IPS-20b (cell line): ENCODE measurements around the gene DISC1.
A peak's percentile ranks its signal among the peaks of the same experiment; 100 is the strongest.

Experiments
- H3K27ac ChIP-seq: one replicate; pipeline ENCODE4 v1.5.1; 2013; ENCODE audit warnings: low read length
- H3K27me3 ChIP-seq: 2 replicates; pipeline ENCODE4 v1.6.1; 2013; ENCODE audit warnings: mild to moderate bottlenecking, low read length, inconsistent platforms; ENCODE audit not compliant: insufficient read depth
- H3K36me3 ChIP-seq: 2 replicates; pipeline ENCODE4 v1.6.1; 2013; ENCODE audit warnings: low read depth, mild to moderate bottlenecking, inconsistent platforms, low read length, moderate library complexity; ENCODE audit not compliant: insufficient read depth
- H3K4me1 ChIP-seq: 2 replicates; pipeline ENCODE4 v1.6.1; 2013; ENCODE audit warnings: mild to moderate bottlenecking, control low read depth, inconsistent platforms, low read length, moderate library complexity; ENCODE audit not compliant: insufficient read depth
- H3K4me3 ChIP-seq: 2 replicates; pipeline ENCODE4 v1.5.1; 2013; ENCODE audit warnings: mild to moderate bottlenecking, low read length, inconsistent platforms
- H3K9ac ChIP-seq: 2 replicates; pipeline ENCODE4 v1.6.1; 2013; ENCODE audit warnings: low read depth, mild to moderate bottlenecking, inconsistent platforms, low read length, moderate library complexity
- H3K9me3 ChIP-seq: 2 replicates; pipeline ENCODE4 v1.6.1; 2013; ENCODE audit warnings: mild to moderate bottlenecking, low read depth, low read length, inconsistent platforms; ENCODE audit not compliant: insufficient read depth

The DISC1 gene

DNA sequence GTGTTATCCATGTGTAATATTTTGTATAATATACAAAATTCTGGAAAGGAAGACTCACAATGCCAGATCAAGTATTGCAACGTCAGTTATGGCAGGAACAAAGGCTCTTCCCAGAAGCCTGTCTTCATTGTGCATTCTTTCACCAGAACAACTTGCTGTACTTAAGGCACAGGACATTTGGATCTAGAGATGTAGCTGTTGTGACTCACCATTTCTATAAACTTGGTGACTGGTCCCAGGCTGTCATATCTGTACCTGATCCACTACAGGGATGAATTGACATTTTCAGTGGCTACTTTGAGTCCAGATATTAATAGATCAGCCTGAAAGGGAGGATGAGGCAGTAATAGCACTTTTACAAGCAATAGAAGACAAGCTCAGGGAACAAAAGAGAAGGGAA, 299.8 kb downstream of the DISC1 start:
- Histone ChIP-seq H3K36me3 (no peaks in the 10 kb centered on the region), H3K9ac (no peak overlapping the region), H3K27me3 (0 out of 2 replicates have a peak, but pooled peaks cover 6% of the 10 kb centered on the region), H3K4me1 (peaks cover 11% of the 10 kb centered on the region), H3K27ac (no peak overlapping the region), H3K4me3 (no peak overlapping the region), H3K9me3 (no peaks in the 10 kb centered on the region)

DNA sequence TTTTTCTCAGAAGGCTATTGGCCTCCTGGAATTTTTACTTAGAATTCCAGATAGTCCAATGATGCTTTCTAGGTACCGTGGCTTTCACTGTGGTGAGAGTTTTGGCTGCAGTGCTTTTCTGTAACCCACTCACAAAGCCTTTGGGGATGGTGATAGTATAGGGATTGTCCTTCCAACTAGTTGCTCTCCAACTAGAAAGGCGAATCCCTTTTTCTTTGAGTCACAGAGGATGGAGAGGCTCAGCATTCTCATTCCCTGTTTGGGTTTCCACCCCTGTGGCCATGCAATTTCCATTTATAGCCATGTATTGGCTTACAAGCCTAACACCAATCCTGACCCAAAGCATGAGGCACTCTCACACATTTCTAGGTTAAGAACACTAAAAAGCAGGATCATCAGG, 300.3 kb downstream of the DISC1 start:
- no peaks in the 10 kb centered on the region for H3K36me3 ChIP-seq
- peaks cover 11% of the 10 kb centered on the region for H3K4me1 ChIP-seq
- H3K9me3 ChIP-seq = peaks cover 3% of the 10 kb centered on the region
- no peak overlapping the region for H3K27ac ChIP-seq
- H3K27me3 ChIP-seq = 0 out of 2 replicates have a peak, but pooled peaks cover 6% of the 10 kb centered on the region
- H3K9ac ChIP-seq = no peak overlapping the region
- no peak overlapping the region for H3K4me3 ChIP-seq

DNA sequence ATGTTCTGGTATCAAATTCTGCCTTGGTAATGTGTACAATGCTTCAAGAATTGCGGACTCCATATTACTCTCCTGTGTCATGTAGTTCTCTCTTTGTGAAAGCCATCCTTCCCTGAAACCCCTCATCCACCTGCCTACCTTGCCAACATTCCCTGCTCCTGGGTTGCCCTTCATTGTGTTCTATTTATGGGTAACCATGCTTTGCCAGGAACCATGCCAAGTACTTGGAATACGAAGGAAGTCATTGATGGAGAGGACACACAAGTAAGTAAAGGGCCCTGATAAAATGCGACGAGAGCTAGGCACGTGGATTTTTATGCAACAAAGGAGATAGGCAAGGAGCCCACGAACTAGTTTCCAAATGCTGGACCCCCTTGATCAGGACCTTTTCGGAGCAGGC, 300.8 kb downstream of the DISC1 start:
- Histone ChIP-seq H3K27me3 (0 out of 2 replicates have a peak, but pooled peaks cover 6% of the 10 kb centered on the region), H3K27ac (no peak overlapping the region), H3K9me3 (peaks cover 8% of the 10 kb centered on the region), H3K4me3 (no peak overlapping the region), H3K9ac (no peak overlapping the region), H3K36me3 (no peaks in the 10 kb centered on the region), H3K4me1 (peaks cover 11% of the 10 kb centered on the region)

DNA sequence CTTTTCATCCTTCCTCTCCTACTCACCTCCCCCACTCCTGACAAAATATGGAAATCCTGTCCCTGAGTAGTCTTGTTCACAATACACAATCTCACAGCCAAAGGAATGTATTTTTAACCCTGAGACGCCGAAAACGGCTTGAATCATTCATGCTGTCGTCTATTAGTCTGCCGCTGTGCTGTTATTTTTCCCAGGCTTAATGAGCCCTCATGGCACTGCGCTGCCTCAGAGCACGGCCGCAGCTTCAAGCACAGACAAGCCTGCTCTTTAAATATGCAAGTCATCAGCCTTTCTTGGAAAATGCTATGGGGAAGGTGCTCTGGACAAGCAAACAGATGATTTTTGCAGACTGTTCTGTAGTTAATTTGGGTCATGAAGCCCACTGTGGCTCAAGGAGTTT, 302.7 kb downstream of the DISC1 start:
- no peak overlapping the region for H3K27ac ChIP-seq
- 0 out of 2 replicates have a peak, but pooled peaks cover 6% of the 10 kb centered on the region for H3K27me3 ChIP-seq
- peak overlapping the region; percentile 38; the same call in 1 of the 2 replicates for H3K4me3 ChIP-seq
- H3K36me3 ChIP-seq = no peaks in the 10 kb centered on the region
- peak overlapping the region; percentile 54; the same call in 1 of the 2 replicates for H3K9ac ChIP-seq
- H3K4me1 ChIP-seq = peaks cover 11% of the 10 kb centered on the region
- H3K9me3 ChIP-seq = peaks cover 8% of the 10 kb centered on the region

DNA sequence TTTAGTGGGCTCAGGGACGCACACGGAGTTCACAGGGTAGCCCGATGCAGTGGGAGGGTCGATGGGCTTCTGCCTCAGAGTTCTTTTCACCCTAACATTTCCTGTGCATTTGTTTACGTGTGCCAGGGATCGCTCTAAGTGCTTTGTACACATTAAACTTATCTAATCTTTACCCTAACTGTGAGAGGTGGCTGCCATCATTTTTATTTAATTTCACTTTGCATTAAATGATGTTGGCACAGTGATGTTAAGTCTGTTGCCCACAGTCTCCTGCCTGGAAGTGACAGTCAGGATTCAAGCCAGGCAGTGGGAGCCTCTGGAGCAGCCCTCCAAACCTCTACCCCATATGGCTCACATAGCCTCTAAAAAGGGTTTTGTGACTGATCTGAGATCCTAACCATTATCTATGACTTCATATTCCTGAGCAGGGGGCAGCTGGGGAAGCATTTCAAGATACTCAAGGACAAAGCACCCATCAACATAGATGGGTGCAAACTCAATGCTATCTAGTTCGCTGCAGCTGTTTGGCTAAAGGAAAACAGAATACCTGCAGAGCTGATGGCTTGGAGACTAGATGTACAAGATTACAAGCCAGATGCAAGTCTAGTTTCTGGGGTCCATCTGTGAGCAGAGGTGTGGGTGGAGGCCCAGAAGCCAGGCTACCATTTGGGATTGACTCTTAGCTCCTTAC, 303.8 kb downstream of the DISC1 start:
- H3K4me1 ChIP-seq = peaks cover 11% of the 10 kb centered on the region
- H3K9me3 ChIP-seq = peaks cover 8% of the 10 kb centered on the region
- H3K4me3 ChIP-seq = no peak overlapping the region
- 0 out of 2 replicates have a peak, but pooled peaks cover 6% of the 10 kb centered on the region for H3K27me3 ChIP-seq
- 0 out of 2 replicates have a peak overlapping the region, but pooled peaks have one; percentile 54 for H3K9ac ChIP-seq
- H3K27ac ChIP-seq = no peak overlapping the region
- H3K36me3 ChIP-seq = no peaks in the 10 kb centered on the region

DNA sequence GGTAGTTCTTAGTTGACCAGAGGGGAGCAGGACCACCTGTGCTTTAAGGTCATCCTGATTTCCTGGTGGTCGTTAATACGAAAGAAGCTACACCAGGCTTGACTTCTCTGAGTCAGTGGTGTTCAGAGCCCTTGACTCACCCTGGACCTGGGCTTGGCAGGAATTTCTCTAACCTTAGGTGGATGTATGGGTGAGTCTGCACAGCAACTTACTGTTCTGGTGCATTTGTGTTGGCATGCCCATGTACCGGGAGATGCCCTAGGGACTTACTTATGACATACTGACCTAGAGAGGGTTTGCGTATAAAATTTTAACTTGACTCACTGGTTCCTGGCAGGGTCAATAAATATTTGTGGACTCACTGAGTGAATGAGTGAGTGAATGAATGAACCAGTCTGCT, 304.6 kb downstream of the DISC1 start:
- Histone ChIP-seq H3K9me3 (peaks cover 8% of the 10 kb centered on the region), H3K4me1 (peaks cover 11% of the 10 kb centered on the region), H3K36me3 (no peaks in the 10 kb centered on the region), H3K4me3 (no peak overlapping the region), H3K27ac (no peak overlapping the region), H3K27me3 (0 out of 2 replicates have a peak, but pooled peaks cover 6% of the 10 kb centered on the region), H3K9ac (no peak overlapping the region)

DNA sequence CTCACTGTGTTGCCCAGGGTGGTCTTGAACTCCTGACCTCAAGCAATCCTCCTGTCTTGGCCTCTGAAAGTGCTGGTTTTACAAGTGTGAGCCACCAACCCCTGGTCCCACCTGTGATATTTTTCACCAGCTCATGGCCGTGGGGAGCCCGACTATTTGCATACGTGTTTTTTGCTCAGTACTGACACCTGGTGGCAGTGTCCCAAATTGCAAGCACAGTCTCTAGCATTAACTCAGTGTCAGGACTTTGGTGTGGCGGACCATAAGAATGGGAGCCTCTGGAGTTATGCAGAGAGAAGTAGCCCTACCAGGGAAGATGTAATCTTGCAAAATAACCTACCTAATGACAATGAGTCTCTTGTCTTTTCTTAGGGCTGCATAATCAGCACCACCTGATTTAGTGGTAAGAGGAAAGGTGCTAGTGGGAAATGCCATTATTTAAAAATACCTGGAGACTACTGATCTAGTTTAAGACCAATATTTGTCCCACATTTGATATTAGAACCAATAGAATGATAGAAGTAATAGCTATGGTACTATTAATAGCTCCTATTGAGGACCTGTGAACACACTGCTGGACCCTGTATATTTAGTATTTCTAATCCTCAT, 305.4 kb downstream of the DISC1 start:
- no peaks in the 10 kb centered on the region for H3K36me3 ChIP-seq
- 0 out of 2 replicates have a peak, but pooled peaks cover 6% of the 10 kb centered on the region for H3K27me3 ChIP-seq
- H3K9ac ChIP-seq = no peak overlapping the region
- H3K9me3 ChIP-seq = peaks cover 8% of the 10 kb centered on the region
- H3K27ac ChIP-seq = no peak overlapping the region
- peaks cover 11% of the 10 kb centered on the region for H3K4me1 ChIP-seq
- no peak overlapping the region; the same call in 1 of the 2 replicates for H3K4me3 ChIP-seq

DNA sequence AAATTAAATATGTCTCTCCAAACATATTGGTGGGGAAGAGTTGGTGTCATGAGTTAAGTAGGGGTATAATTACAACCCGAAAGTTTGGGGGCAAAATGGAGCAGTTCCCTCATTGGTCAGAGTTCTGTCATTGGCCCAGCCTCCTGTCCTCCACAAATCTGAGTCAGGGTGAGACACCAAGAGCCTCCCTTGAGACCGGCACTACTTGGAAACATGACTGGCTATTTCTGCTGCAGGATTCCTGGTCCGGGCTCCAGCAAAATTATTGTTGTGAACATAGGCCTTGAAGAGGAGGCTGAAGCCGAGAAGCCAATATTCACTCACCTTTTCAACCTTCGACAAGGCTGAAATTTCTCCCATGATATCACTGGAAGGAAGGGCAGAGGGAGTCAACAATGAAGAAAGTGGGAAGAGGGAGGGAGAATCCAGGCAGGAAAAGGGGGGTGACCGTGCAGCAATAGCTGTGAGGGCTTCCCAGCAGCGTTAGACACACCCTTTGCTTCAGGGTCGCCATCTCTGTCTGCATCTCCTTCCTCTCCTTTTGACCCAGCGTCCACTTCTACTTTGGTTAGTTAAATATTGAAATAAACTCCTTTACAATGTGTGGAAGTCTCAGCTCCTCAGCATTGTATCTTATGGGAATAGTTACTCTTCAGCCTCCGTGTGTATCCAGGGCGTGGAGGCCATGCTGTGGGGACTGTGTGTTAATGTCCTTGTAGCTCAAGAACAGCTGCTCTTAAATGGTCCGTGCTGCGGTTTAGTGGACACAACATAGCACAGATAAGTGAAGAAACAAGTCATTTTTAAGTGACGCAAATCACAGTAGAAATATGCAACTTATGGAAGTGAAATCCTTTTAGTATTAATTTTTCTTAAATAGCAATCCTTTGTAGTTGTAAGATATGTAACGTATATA, 307.4 kb downstream of the DISC1 start:
- peaks cover 11% of the 10 kb centered on the region for H3K4me1 ChIP-seq
- peaks cover 8% of the 10 kb centered on the region for H3K9me3 ChIP-seq
- H3K27me3 ChIP-seq = 0 out of 2 replicates have a peak, but pooled peaks cover 6% of the 10 kb centered on the region
- H3K36me3 ChIP-seq = no peaks in the 10 kb centered on the region
- no peak overlapping the region for H3K4me3 ChIP-seq
- no peak overlapping the region for H3K9ac ChIP-seq
- no peak overlapping the region for H3K27ac ChIP-seq

DNA sequence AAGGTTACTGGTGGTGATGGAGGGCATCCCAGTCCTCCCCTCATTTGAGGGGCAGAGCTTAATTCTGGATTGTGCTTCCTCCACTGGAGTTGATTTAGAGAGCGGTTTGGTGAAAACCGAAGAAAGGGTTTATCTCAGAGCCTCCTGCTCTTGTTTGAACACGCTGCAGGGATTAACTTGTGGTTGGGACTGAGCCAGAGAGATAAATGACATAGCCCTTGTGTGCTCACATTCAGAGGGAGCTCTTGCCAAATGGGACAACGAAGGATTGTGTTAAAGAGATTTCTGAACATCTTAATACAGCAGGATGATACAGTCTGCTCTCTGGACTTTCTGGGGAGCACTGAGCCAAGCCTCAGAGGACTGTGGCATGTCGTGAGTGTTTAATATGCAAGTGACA, 308.2 kb downstream of the DISC1 start:
- H3K9ac ChIP-seq = no peak overlapping the region
- peaks cover 7% of the 10 kb centered on the region for H3K4me1 ChIP-seq
- no peak overlapping the region for H3K4me3 ChIP-seq
- peaks cover 8% of the 10 kb centered on the region for H3K9me3 ChIP-seq
- H3K36me3 ChIP-seq = no peaks in the 10 kb centered on the region
- H3K27ac ChIP-seq = no peak overlapping the region
- H3K27me3 ChIP-seq = 0 out of 2 replicates have a peak, but pooled peaks cover 2% of the 10 kb centered on the region

DNA sequence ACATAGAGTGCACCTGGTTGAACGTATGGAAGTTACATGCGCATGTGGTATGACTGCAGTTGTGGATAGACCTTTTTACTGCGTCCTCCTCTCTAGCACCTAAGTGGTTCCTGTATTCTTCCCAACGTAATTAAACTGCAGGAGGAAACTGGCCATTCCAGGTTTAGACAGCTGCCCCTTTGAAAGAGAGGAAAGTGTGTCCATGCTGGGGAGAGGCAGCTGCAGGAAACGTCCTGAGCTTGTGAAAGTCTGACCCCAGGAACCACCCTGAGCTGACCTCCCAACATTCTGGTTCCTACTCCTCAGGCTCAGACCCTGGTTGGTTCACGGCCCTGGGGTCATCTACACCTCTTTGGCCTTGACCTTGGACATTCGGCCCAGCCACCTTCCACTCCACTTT, 309.3 kb downstream of the DISC1 start:
- no peak overlapping the region for H3K9ac ChIP-seq
- no peaks in the 10 kb centered on the region for H3K4me1 ChIP-seq
- H3K4me3 ChIP-seq = no peak overlapping the region
- no peak overlapping the region for H3K27ac ChIP-seq
- peaks cover 8% of the 10 kb centered on the region for H3K9me3 ChIP-seq
- H3K36me3 ChIP-seq = no peaks in the 10 kb centered on the region
- H3K27me3 ChIP-seq = no peaks in the 10 kb centered on the region

DNA sequence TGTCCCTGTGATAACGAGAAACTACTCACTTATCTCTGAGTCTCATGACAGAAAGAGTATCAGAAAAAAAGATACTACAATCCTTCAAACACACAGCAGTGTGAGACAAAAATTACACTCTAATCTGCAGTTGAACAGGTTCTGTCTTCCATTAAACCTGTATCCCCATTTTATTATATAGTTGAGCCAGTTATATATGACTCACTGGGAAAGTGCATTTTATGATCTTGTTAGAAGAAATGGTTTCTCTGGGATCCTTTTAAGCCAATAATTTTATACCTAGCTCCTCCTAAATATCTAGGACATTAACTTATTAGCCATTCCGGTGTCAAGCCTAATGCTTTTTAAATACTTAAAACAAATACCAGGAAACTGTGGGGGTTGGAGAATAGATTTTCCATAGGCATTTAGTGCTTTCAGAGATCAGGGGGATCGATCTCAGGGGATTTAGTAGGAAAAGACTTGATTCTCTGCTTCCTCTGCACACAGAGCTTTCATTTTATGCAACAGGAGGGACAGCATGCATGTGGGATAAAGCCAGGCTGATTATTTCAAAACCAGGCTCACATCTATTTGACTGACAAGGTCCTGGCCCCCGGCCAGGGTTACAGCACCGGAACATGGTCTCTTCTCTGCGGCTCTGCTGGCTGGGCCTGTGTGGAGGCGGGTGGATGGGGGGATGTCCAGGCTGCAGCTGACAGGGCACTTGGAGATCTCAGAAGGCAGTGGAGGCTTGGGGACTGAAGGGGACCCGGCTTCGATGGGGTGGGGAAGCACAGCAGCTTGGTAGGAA, 310.6 kb downstream of the DISC1 start:
- no peaks in the 10 kb centered on the region for H3K4me1 ChIP-seq
- no peaks in the 10 kb centered on the region for H3K27me3 ChIP-seq
- no peak overlapping the region for H3K4me3 ChIP-seq
- no peak overlapping the region for H3K27ac ChIP-seq
- H3K9ac ChIP-seq = no peak overlapping the region
- H3K9me3 ChIP-seq = peaks cover 3% of the 10 kb centered on the region
- H3K36me3 ChIP-seq = no peaks in the 10 kb centered on the region
